Duodenal mucosa (tissue), 2 donors: ENCODE data around the gene PTPRG.
"Not testable (repeated sequence)": the region's sequence is repeated elsewhere in the genome, so short reads cannot be mapped to it uniquely, and the experiment has no call there.

ENCODE experiments used
- H3K27ac ChIP-seq: one replicate; pipeline ENCODE4 v1.7.0; 2013; ENCODE audit warnings: low read depth, low read length
- H3K27me3 ChIP-seq, 2 donors: one replicate each; pipeline ENCODE4 v1.7.0; 2013; ENCODE audit warnings: low read length in 2 of 2, control low read depth in 1 of 2; ENCODE audit not compliant: insufficient read depth in 2 of 2, control insufficient read depth in 1 of 2
- H3K36me3 ChIP-seq, 2 donors: one replicate each; pipeline ENCODE4 v1.7.0; 2013; ENCODE audit warnings: low read length in 2 of 2, control low read depth in 1 of 2; ENCODE audit not compliant: insufficient read depth in 2 of 2, control insufficient read depth in 1 of 2
- H3K4me1 ChIP-seq, 2 donors: one replicate each; pipeline ENCODE4 v1.7.0; 2013; ENCODE audit warnings: low read length in 2 of 2, control low read depth in 1 of 2; ENCODE audit not compliant: insufficient read depth in 2 of 2, control insufficient read depth in 1 of 2
- H3K4me3 ChIP-seq, 2 donors: one replicate each; pipeline ENCODE4 v1.7.0; 2013; ENCODE audit warnings: low read length in 2 of 2, low read depth in 1 of 2
- H3K9ac ChIP-seq, 2 donors: one replicate each; pipeline ENCODE4 v1.7.0; 2013; ENCODE audit warnings: low read length in 2 of 2, low read depth in 1 of 2
- H3K9me3 ChIP-seq, 2 donors: one replicate each; pipeline ENCODE4 v1.7.0; 2013; ENCODE audit warnings: low read length in 2 of 2, control low read depth in 1 of 2; ENCODE audit not compliant: control insufficient read depth in 1 of 2

The PTPRG gene

GRCh38 chr3:61741551-61741950 is 180.2 kb downstream of the PTPRG start:
- Histone ChIP-seq H3K9ac (no peak overlapping the region), H3K27me3 (no peaks in the 10 kb centered on the region), H3K36me3 (no peaks in the 10 kb centered on the region), H3K27ac (no peak overlapping the region), H3K4me1 (no peaks in the 10 kb centered on the region), H3K9me3 (no peaks in the 10 kb centered on the region), H3K4me3 (no peak overlapping the region)

GRCh38 chr3:61742006-61742405 is 180.6 kb downstream of the PTPRG start:
- H3K9ac ChIP-seq, result no peak overlapping the region
- no peaks in the 10 kb centered on the region for H3K27me3 ChIP-seq
- H3K36me3 ChIP-seq, result no peaks in the 10 kb centered on the region
- no peaks in the 10 kb centered on the region for H3K4me1 ChIP-seq
- no peak overlapping the region for H3K27ac ChIP-seq
- H3K9me3 ChIP-seq, result no peaks in the 10 kb centered on the region
- no peak overlapping the region for H3K4me3 ChIP-seq

- H3K4me1 ChIP-seq, result no peaks in the 10 kb centered on the region
- no peak overlapping the region for H3K4me3 ChIP-seq
Measured at GRCh38 chr3:61743067-61743466, 181.7 kb downstream of the PTPRG start.

DNA sequence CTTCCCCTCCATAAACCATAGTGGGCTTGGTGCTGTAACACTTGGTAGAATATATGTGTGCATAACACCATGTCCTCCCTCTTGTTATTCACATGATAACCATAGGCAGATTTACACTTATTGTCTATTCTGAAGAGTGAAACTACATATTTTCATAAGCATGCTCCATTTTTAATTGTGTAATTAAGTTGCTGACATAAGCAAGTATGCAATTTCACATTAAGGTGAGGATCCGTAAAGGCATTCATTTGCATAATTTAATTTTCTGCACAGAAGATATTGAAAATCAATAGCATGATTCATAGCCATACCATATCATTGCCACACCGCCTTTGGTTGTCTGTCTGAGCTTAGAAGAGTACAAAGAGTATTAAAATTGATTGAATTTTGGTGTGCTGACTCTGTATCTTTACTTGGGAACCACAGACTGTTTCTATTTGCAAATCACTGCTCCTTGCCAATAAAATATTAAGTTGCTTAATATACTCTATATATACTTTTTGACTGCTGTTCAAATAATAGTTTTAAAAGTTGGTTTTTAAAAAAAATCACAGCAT is 182.4 kb downstream of the PTPRG start:
- no peaks in the 10 kb centered on the region for H3K4me1 ChIP-seq
- no peaks in the 10 kb centered on the region for H3K27me3 ChIP-seq
- H3K36me3 ChIP-seq, result no peaks in the 10 kb centered on the region
- H3K4me3 ChIP-seq, result no peak overlapping the region
- no peak overlapping the region for H3K27ac ChIP-seq
- no peaks in the 10 kb centered on the region for H3K9me3 ChIP-seq
- H3K9ac ChIP-seq, result no peak overlapping the region

More at GRCh38 chr3:61743067-61743466, 181.7 kb downstream of the PTPRG start:
- no peaks in the 10 kb centered on the region for H3K27me3 ChIP-seq
- H3K9me3 ChIP-seq, result no peaks in the 10 kb centered on the region
- H3K9ac ChIP-seq, result no peak overlapping the region
- no peak overlapping the region for H3K27ac ChIP-seq
- no peaks in the 10 kb centered on the region for H3K36me3 ChIP-seq

GRCh38 chr3:61748288-61748687 is 186.9 kb downstream of the PTPRG start:
- no peak overlapping the region for H3K9ac ChIP-seq
- no peaks in the 10 kb centered on the region for H3K36me3 ChIP-seq
- H3K9me3 ChIP-seq, result no peaks in the 10 kb centered on the region
- no peak overlapping the region for H3K27ac ChIP-seq
- no peak overlapping the region for H3K4me3 ChIP-seq
- H3K27me3 ChIP-seq, result no peaks in the 10 kb centered on the region
- H3K4me1 ChIP-seq, result no peaks in the 10 kb centered on the region

DNA sequence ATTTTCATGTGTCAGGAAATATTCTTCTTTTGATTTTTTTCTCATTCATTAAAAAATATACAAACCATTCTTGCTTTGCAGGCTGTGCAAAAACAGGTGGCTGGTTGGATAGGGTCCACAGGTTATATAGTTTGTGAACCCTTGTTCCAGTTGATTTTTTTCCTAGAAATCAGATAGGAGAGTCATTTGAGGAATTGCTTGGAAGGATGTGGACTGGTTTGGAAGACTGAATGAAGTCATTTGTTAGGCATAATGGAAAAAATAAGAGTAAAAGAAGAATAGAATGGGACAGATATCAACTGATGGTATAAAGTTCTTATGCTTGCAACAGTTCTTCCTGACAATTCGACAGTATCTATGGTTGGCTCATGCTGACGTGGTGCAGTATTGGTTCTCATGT is 189.4 kb downstream of the PTPRG start:
- Histone ChIP-seq H3K27ac (no peak overlapping the region), H3K9me3 (no peaks in the 10 kb centered on the region), H3K9ac (no peak overlapping the region), H3K4me3 (no peak overlapping the region), H3K36me3 (no peaks in the 10 kb centered on the region), H3K4me1 (no peaks in the 10 kb centered on the region), H3K27me3 (no peaks in the 10 kb centered on the region)

GRCh38 chr3:61758839-61759238 is 197.5 kb downstream of the PTPRG start:
- Histone ChIP-seq H3K27me3 (no peaks in the 10 kb centered on the region), H3K4me3 (no peak overlapping the region), H3K9ac (no peak overlapping the region), H3K9me3 (no peaks in the 10 kb centered on the region), H3K36me3 (no peaks in the 10 kb centered on the region), H3K4me1 (no peaks in the 10 kb centered on the region), H3K27ac (no peak overlapping the region)

DNA sequence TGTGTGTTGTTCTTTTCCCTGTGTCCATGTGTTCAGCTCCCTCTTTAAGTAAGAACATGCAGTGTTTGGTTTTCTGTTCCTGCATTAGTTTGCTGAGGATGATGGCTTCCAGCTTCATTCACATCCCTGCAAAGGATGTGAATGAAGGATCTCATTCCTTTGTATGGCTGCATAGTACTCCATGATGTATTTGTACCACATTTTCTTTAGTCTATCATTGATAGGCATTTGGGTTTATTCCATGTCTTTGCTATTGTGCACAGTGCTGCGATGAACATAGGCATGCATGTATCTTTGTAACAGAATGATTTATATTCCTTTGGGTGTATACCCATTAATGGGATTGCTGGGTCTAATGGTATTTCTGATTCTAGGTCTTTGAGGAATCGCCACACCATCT is 199.4 kb downstream of the PTPRG start:
- H3K9me3 ChIP-seq, H3K27ac ChIP-seq, H3K9ac ChIP-seq, H3K4me3 ChIP-seq, H3K4me1 ChIP-seq, H3K36me3 ChIP-seq, H3K27me3 ChIP-seq: not testable (repeated sequence)

GRCh38 chr3:61761694-61762430 is 200.5 kb downstream of the PTPRG start:
- Histone ChIP-seq H3K4me1 (no peaks in the 10 kb centered on the region), H3K36me3 (no peaks in the 10 kb centered on the region), H3K27me3 (no peaks in the 10 kb centered on the region), H3K9me3 (no peaks in the 10 kb centered on the region), H3K27ac (no peak overlapping the region), H3K4me3 (no peak overlapping the region), H3K9ac (no peak overlapping the region)

GRCh38 chr3:61765157-61765876 is 203.9 kb downstream of the PTPRG start:
- H3K27ac ChIP-seq, result no peak overlapping the region
- H3K4me3 ChIP-seq, result no peak overlapping the region
- no peaks in the 10 kb centered on the region for H3K36me3 ChIP-seq
- H3K4me1 ChIP-seq, result no peaks in the 10 kb centered on the region
- H3K9me3 ChIP-seq, result no peaks in the 10 kb centered on the region
- H3K9ac ChIP-seq, result no peak overlapping the region
- no peaks in the 10 kb centered on the region for H3K27me3 ChIP-seq
